Measurements from ENCODE around the gene RBMS1.

Gene RBMS1

DNA sequence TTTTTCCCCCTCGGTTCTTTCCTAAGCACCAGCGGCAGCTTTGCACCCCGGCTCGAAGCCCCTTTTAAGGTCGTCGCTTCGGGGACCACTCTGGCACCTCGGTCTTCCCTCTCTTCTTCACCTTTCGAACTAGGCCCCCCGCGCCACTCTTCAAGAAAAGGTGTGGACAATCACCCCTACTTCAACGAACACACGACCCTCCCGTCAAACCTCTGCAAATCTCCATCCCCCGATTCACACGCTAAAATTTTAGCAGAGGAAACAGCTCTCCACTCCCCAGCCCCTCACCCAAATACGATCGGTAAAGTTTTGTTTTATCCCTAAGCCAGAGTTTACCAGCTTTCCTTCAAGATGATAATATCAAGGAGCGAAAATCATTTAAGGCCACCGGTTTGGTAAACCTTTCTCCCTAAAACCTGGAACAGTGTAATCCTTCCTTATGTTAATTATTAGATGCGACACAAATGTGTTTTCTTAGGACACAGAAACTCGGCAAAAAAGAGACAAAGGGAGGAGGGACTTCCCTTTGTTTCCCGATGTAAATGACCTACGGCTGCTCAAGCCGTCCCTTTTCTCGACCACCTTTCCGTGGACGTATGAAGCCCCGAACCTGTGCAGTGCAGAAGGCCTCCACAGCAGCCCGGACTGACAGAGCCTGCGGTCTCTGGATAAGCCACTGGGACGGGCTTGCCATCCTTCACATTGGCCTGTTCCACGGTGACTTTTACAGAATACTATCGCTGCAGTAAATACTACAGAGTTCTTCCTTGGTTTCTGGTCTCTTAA, 85.2 kb downstream of the RBMS1 start:
- Histone ChIP-seq H3K27ac (peak overlapping the region; percentile 89 to 96), H3K4me1 (peaks cover 0 to 53% (median 25%) of the 10 kb centered on the region in 4 donors), H3K36me3 (no peaks in the 10 kb centered on the region), H3K9me3 (no peaks in the 10 kb centered on the region), H3K4me3 (peak overlapping the region; percentile 97 to 99), H3K27me3 (no peaks in the 10 kb centered on the region)
- intact Hi-C loops (cut with DNase I; ENCODE audit: low total_unique reads), result loop anchor here (10.0 kb wide), 2 partner anchors 74 to 134 kb away; no protein-coding TSS in a partner anchor
- TF ChIP-seq, protein P1, sequence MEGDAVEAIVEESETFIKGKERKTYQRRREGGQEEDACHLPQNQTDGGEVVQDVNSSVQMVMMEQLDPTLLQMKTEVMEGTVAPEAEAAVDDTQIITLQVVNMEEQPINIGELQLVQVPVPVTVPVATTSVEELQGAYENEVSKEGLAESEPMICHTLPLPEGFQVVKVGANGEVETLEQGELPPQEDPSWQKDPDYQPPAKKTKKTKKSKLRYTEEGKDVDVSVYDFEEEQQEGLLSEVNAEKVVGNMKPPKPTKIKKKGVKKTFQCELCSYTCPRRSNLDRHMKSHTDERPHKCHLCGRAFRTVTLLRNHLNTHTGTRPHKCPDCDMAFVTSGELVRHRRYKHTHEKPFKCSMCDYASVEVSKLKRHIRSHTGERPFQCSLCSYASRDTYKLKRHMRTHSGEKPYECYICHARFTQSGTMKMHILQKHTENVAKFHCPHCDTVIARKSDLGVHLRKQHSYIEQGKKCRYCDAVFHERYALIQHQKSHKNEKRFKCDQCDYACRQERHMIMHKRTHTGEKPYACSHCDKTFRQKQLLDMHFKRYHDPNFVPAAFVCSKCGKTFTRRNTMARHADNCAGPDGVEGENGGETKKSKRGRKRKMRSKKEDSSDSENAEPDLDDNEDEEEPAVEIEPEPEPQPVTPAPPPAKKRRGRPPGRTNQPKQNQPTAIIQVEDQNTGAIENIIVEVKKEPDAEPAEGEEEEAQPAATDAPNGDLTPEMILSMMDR (IDR thresholded peaks at IDR 0.05), result no peak
- DNase-seq, result no peak

DNA sequence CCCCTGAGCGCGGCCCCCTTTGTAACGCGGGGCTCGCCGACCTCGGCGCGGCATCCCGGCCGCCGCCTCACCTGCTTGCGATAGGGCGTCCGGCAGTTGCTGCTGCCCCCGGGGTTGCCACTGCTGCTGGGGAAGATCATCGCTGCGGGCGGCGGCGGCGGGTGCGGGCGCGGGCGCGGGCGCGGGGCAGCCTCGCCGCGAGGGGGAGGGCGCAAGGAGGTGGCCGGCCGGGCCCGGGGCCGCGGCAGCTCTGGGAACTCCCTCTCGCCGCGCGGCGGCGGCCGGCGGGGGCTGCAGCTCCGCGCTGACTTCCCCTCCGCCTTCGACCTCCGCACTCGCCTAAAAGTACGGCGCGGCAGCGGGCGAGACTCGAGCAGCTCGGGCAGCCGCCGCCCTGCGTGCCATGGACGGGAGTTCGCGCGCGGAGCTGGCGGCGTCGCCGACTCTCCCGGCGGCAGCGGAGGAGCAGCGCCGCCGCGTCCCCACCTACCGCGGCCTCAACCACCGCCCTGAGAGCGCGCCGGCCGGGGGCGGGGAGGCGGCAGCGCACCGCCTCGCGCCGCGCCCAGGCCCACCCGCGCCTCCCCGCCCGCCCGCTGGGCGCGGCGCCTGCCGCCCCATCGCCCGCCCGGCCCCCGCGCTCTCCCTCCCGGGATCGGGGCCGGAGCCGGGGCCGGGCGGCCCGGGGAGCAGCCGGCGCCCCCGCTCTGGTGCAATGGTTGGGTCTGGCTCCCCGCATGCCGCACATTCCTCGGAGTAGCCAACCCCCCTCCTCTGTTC, 86.0 kb downstream of the RBMS1 start:
- H3K9me3 ChIP-seq, result no peaks in the 10 kb centered on the region
- DNase-seq, result peak; percentile 44 to 75
- intact Hi-C loops (cut with DNase I; ENCODE audit: low total_unique reads), result loop anchor here (10.0 kb wide), 2 partner anchors 73 to 133 kb away; no protein-coding TSS in a partner anchor
- peak overlapping the region; percentile 97 to 99 for H3K4me3 ChIP-seq
- TF ChIP-seq, protein P1 (IDR thresholded peaks at IDR 0.05), result peak in 1 of 2 experiments; percentile 41
- peaks cover 0 to 60% (median 25%) of the 10 kb centered on the region in 4 donors for H3K4me1 ChIP-seq
- no peaks in the 10 kb centered on the region for H3K36me3 ChIP-seq
- no peaks in the 10 kb centered on the region for H3K27me3 ChIP-seq
- H3K27ac ChIP-seq, result peak overlapping the region; percentile 89 to 96

DNA sequence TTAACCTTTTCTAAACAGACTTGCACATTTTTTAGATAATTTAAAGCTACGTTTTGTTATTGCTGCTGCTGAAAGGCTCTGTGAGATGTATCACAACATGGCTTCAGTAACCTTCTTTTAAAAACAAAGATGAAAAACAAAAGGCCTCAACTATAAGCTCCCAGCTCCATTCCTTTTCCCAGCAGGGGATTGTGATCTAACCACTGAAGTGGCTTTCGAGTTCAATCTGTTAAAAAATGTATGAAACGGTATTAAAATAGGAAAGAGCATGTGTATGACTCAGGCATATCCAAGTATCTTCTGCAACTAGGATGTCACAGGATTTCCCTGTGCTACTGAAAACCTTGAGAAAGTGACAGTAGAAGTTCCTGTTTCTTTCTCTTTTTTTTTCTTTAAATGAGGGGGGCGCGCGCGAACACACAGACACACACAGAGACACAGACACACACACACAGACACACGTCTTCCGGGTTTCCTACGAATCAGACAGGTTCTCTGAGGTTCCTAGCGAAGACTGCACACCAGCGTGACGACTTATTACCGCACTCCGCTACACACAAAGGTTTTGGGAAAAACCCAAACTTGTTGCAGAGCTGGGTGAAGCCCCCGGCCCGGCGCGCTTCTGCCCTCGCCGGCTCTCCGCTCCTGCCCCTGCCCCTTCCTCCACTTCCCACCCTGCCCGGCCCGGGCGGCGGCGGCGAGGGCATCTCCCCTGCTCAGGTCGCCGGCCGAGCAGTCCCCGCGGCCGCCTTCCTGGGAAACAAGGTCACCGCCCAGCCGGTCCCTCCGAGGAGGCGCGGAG, 86.8 kb downstream of the RBMS1 start:
- Histone ChIP-seq H3K4me3 (peak overlapping the region; percentile 97 to 99), H3K27me3 (no peaks in the 10 kb centered on the region), H3K4me1 (peaks cover 0 to 64% (median 25%) of the 10 kb centered on the region in 4 donors), H3K9me3 (no peaks in the 10 kb centered on the region), H3K36me3 (no peaks in the 10 kb centered on the region), H3K27ac (peak overlapping the region; percentile 89 to 96)
- intact Hi-C loops (cut with DNase I; ENCODE audit: low total_unique reads), result loop anchor here (10.0 kb wide), 2 partner anchors 72 to 132 kb away; no protein-coding TSS in a partner anchor
- peak; percentile 75 to 76 for DNase-seq
- TF ChIP-seq, protein P1 (IDR thresholded peaks at IDR 0.05), result no peak

DNA sequence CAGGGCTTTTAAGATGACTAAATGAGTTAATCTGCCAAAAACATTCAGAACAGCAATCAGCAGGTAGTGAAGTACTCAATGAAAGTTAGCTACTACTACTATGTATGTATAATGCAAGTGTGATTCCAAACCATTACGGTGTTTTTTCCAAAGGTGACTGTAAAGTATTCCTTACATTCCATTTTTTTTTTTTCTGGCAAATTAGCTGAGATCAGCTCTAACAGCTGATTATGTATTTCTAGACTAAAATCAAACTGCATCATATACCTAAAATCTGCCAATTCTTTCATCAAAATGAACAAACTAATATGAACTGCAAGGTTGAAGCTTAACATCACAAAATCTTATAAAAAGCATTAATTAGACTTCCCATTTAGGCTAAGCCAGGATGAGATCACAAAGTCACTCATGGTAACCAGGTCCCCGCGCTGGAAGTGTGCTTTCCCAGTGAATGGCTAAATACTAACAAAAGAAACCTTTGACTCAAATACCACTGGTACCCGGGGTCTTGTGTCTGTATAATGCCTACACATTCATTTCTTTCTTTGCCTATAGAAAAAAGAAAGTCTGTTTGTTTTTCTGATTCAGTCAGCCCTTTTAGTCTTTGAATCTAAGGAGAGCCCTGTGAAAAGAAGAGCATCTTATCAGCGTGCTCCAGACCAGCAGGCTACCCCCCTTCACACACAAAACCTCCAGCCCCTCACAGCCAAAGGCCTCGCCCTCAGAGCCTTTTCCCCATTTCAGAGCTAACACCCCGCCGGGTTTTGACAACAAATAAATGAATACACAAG, 88.3 kb downstream of the RBMS1 start:
- peak overlapping the region; percentile 89 to 96 for H3K27ac ChIP-seq
- H3K4me3 ChIP-seq, result peak overlapping the region; percentile 97 to 99
- no peaks in the 10 kb centered on the region for H3K27me3 ChIP-seq
- intact Hi-C loops (cut with DNase I; ENCODE audit: low total_unique reads), result loop anchor here (10.0 kb wide), 2 partner anchors 70 to 130 kb away; no protein-coding TSS in a partner anchor
- no peaks in the 10 kb centered on the region for H3K9me3 ChIP-seq
- no peak for DNase-seq
- H3K4me1 ChIP-seq, result peaks cover 0 to 50% (median 18%) of the 10 kb centered on the region in 4 donors
- TF ChIP-seq, protein P1 (IDR thresholded peaks at IDR 0.05), result no peak
- no peaks in the 10 kb centered on the region for H3K36me3 ChIP-seq

Measured in tibial artery (tissue), 4 donors.